Adipose tissue (tissue), 3 donors: ENCODE measurements around the gene BMP7. TPM values are rescaled to one million over a fixed set of nuclear protein-coding genes. Genes with fewer than 3 reads are reported as not detected.
"Not testable (repeated sequence)": the region's sequence is repeated elsewhere in the genome, so short reads cannot be mapped to it uniquely, and the experiment has no call there.

Experiments used
- H3K27ac ChIP-seq: one replicate; pipeline ENCODE4 v1.5.1; 2013; ENCODE audit warnings: low read depth, low read length
- WGBS, 3 donors: extraction: QIAGEN DNeasy Blood & Tissue Kit; methylation state at CpG; one replicate each; pipeline ENCODE4 v1.1.7; 2013; 5-methylcytosine and 5-hydroxymethylcytosine counted together
- polyA plus RNA-seq, 3 donors: library from polyadenylated mRNA; stranded (reverse); fragments of 200-250 nt; gene quantifications; one replicate each; pipeline ENCODE4 v1.2.3, GENCODE V29; 2013
- donor health status: healthy with polysubstance abuse.
- donor health status: Bipolar disorder and iron deficiency.
- donor health status: healthy.

The BMP7 gene
- polyA plus RNA-seq, 3 donors: 0.41 to 1.1 (median 0.43) TPM

DNA sequence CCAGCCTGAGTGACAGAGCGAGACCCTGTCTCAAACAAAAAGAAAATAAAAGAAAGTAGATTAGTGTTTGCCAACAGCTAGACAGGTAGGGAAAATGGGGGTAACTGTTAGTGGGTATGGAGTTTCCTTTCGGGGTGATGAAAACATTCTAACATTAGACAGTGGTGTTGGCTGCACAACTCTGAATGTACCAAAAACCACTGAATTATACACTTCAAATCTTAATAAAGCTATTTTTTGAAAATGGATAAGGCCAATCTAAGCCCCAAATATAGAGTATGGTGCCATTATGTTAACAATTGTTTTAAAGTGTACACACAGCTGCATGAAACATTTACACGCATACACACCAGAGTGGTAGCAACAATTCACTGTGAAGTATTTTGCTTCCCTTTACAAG, 57.0 kb downstream of the BMP7 start:
- 83 to 97% (median 94%) methylated on average over 3 of the region's 3 CpGs for WGBS, 3 donors
- H3K27ac ChIP-seq: no peak overlapping the region

- WGBS, 3 donors: 72 to 92% (median 72%) methylated on average over 2 of the region's 2 CpGs
These were observed 58.2 kb downstream of the BMP7 start for GRCh38 chr20:57208198-57208597.

DNA sequence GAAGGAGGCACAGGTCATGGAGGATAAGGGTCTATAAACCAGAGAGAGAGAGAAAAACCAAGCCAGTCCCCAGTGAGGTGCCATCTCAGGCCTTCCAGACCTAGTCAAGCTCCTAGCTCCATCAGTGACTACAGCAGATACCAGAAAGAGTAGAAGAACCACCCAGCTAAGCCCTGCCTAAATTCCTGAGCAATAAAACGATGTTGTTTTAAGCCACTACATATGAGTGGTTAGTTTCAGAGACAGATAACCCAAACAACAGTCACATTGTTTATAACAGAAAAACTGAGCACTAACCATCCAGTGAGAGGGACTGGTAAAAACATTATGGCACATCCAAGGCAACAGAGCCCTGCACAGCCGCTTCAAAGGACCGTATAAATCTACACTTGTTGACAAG, 59.2 kb downstream of the BMP7 start:
- 92 to 94% (median 93%) methylated on average over 3 of the region's 3 CpGs for WGBS, 3 donors
- no peak overlapping the region for H3K27ac ChIP-seq

More at GRCh38 chr20:57208198-57208597, 58.2 kb downstream of the BMP7 start:
- H3K27ac ChIP-seq: no peak overlapping the region

GRCh38 chr20:57205606-57206219, 60.7 kb downstream of the BMP7 start:
- 56 to 74% (median 64%) methylated on average over 12 of the region's 12 CpGs for WGBS, 3 donors
- H3K27ac ChIP-seq: no peak overlapping the region

DNA sequence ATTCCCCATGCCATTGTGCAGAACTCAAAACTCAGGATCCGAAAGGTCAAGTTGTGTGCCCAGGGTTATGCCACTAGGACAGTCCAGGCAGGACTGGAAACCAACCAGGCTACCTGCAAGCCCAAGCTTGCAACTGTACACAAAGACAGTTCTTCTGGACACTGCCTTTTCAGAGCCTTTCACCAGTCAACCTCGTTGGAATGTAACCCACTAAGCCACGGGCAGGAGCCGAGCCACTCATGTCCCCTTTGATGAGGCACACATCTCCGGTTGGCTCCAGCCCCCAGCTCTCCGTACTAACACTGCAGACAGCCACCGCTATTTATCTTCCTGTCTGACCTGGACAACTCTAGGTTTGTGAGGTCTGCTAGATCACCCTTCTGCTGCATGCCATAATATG, 62.5 kb downstream of the BMP7 start:
- WGBS, 3 donors: 72 to 81% (median 79%) methylated on average over 7 of the region's 7 CpGs
- H3K27ac ChIP-seq: no peak overlapping the region

GRCh38 chr20:57203204-57203603, 63.2 kb downstream of the BMP7 start:
- 83 to 90% (median 89%) methylated on average over 2 of the region's 2 CpGs for WGBS, 3 donors

DNA sequence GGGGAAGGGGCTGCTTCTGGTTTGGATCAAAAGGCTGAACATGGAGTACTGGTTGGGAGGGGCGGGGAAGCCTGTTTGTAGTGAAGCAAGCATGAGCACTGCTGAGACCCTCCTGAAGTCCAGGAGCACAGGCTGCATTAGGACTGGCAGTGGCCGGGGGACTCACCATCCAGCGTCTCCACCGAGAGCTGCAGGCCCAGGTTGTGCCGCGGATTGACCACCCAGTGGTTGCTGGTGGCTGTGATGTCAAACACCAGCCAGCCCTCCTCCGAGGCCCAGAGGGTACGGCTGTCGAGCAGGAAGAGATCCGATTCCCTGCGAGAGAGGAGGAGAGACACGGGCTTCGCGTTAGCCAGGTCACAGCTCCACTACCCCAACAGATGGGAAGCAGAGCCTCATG, 64.1 kb downstream of the BMP7 start:
- WGBS, 3 donors: 89% methylated on average over 13 to 14 of the region's 14 CpGs
- no peak overlapping the region for H3K27ac ChIP-seq

More at GRCh38 chr20:57203204-57203603, 63.2 kb downstream of the BMP7 start:
- H3K27ac ChIP-seq: no peak overlapping the region

DNA sequence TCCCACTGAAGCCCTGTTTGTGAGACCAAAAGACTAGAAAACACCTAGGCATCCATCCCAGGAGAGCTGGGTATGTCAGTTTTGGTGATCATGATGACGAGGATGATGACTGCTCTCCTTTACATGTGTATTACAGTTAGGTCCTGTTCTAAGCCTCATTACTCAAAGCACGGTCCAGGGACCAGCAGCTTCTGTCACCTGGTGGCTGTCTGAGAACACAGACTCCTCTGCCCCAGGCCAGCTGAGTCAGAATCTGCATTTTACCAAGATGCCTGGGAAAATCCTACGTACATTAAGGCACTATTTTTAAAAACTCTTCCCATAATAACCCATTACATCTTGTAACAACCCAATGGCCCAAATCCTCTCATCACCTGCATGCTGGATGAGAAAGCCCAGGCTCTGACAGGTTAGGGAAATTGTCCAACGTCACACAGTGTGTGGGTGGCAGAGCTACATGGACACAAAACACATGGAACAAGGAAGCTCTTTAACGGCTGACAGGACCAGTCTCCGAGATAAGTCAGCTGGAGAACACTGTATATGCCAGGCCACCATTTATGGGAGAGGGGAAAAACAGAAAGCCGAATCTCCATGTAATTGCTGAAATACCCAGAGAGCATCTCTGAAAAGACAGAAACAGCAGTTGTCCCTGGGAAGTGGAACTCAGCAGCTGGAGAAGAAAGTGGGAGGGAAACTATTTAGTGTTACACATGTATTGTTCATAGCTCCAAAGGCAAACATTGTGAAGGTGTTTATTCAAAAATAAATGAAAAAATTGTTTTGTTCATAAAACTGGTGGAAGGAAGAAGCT, 65.4 kb downstream of the BMP7 start:
- no peak overlapping the region for H3K27ac ChIP-seq
- 68 to 81% (median 70%) methylated on average over 7 of the region's 7 CpGs for WGBS, 3 donors

DNA sequence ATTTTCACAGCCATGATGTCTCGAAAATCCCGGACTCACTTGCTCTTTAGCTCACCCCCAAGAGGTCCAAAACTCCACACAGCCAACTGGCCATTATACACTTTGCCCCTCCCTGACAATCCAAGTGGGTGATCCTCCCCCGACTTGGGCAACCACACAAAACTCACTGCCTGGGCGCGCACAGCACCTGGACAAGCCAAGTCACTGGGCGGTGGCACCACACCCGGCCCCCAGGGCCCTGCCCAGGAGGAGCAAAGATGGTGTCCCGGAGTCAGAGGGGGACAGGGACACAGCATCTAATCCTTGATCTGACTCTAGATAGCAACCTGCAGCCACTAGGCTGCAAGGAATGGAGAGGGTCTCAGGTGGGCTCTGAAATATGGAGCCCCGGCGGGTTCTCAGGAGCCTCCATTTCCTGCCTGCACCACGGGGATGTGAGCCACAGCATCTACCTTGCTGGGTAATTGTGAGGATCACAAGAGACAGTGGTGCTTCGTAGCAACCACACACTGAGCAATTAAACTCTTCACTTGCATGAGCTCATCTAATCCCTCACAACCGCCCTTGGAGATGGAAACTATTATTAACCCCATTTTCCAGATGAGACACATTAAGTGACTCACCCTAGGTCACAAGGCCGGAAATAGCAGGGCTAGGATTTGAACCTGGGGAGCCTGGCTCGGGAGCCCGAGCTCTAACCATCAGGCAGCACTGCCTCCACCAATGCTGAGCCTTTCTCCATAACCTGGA, 66.6 kb downstream of the BMP7 start:
- WGBS, 3 donors: 82 to 90% (median 84%) methylated on average over 16 of the region's 16 CpGs
- H3K27ac ChIP-seq: no peak overlapping the region

GRCh38 chr20:57198132-57199072, 68.0 kb downstream of the BMP7 start:
- no peak overlapping the region for H3K27ac ChIP-seq
- WGBS, 3 donors: 65 to 70% (median 69%) methylated on average over 24 of the region's 24 CpGs

- 32 to 79% (median 73%) methylated on average over 5 of the region's 5 CpGs for WGBS, 3 donors
- H3K27ac ChIP-seq: no peak overlapping the region
These were observed 68.9 kb downstream of the BMP7 start for GRCh38 chr20:57197352-57198131.

GRCh38 chr20:57195469-57196100, 70.9 kb downstream of the BMP7 start:
- no peak overlapping the region for H3K27ac ChIP-seq
- WGBS, 3 donors: 69 to 79% (median 74%) methylated on average over 20 of the region's 20 CpGs

GRCh38 chr20:57195023-57195422, 71.4 kb downstream of the BMP7 start:
- 93 to 95% (median 93%) methylated on average over 10 of the region's 10 CpGs for WGBS, 3 donors

DNA sequence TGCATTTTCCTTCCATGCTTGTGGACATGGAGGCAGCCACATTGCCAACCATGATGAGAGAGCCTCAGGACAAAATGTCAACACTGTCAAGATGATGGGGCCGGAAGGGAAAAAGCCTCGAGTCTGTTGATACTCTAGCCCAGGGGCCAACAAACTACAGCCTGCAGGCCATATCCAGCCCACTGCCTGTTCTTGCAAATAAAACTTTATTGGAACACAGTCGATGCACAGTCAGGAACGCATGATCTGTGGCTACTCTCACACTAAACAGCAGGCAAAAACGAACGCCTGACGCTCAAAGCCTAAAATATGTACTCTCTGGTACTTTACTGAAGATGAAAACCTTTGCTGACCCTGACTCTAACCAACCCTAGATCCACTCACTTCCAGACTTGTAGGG, 72.3 kb downstream of the BMP7 start:
- no peak overlapping the region for H3K27ac ChIP-seq
- 90 to 94% (median 94%) methylated on average over 7 of the region's 7 CpGs for WGBS, 3 donors

More at GRCh38 chr20:57195023-57195422, 71.4 kb downstream of the BMP7 start:
- H3K27ac ChIP-seq: no peak overlapping the region

DNA sequence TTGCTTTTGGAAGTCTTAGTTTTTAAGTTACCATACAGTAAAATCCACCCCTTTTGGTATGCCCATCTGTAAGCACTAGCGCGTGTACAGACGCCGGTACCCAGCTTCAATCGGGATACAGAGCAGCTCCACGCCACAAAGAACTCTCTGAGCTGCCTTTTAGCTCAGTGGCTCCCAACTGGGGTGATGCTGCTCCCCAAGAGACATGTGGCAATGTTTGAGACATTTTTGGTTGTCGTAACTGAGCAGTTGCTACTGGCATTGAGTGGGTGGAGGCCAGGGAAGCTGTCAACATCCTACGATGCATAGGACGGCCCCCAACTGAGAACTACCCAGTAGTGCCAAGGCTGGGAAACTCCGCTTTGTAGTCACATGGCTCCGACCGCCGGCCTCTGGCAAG, 73.3 kb downstream of the BMP7 start:
- H3K27ac ChIP-seq: no peak overlapping the region
- 90 to 95% (median 91%) methylated on average over 13 of the region's 13 CpGs for WGBS, 3 donors

GRCh38 chr20:57192311-57192710, 74.1 kb downstream of the BMP7 start:
- no peak overlapping the region for H3K27ac ChIP-seq
- 86 to 95% (median 93%) methylated on average over 6 of the region's 6 CpGs for WGBS, 3 donors

GRCh38 chr20:57191265-57191638, 75.2 kb downstream of the BMP7 start:
- 92 to 95% (median 93%) methylated on average over 8 of the region's 8 CpGs for WGBS, 3 donors
- not testable (repeated sequence) for H3K27ac ChIP-seq
